Subcutaneous abdominal adipose tissue (tissue), 5 donors: ENCODE data around the gene ARHGAP24.
A peak's percentile ranks its signal among the peaks of the same experiment; 100 is the strongest.

Experiments used
- H3K27ac ChIP-seq: one replicate; pipeline ENCODE4 v1.7.0; 2013; ENCODE audit warnings: low read depth, mild to moderate bottlenecking, inconsistent platforms, low read length, moderate library complexity
- H3K27me3 ChIP-seq, 5 donors: one replicate each; pipeline ENCODE4 v1.7.0; 2013; ENCODE audit warnings: low read length in 5 of 5, inconsistent platforms in 1 of 5; ENCODE audit not compliant: control insufficient read depth in 5 of 5, insufficient read depth in 4 of 5
- H3K36me3 ChIP-seq, 5 donors: one replicate each; pipeline ENCODE4 v1.7.0; 2013; ENCODE audit warnings: low read length in 5 of 5; ENCODE audit not compliant: control insufficient read depth in 5 of 5, insufficient read depth in 5 of 5
- H3K4me1 ChIP-seq, 5 donors: one replicate each; pipeline ENCODE4 v1.7.0; 2013; ENCODE audit warnings: low read length in 5 of 5, mild to moderate bottlenecking in 3 of 5, moderate library complexity in 1 of 5; ENCODE audit not compliant: control insufficient read depth in 5 of 5, insufficient read depth in 5 of 5
- H3K4me3 ChIP-seq, 5 donors: one replicate each; pipeline ENCODE4 v1.7.0; 2013; ENCODE audit warnings: low read length in 5 of 5, low read depth in 1 of 5
- H3K9ac ChIP-seq, 5 donors: one replicate each; pipeline ENCODE4 v1.7.0; 2013; ENCODE audit warnings: low read length in 5 of 5, mild to moderate bottlenecking in 4 of 5, moderate library complexity in 3 of 5
- H3K9me3 ChIP-seq, 5 donors: one replicate each; pipeline ENCODE4 v1.7.0; 2013; ENCODE audit warnings: low read length in 5 of 5; ENCODE audit not compliant: control insufficient read depth in 5 of 5
- donor health status: healthy.
- donor health status: healthy.
- donor health status: healthy.
- donor health status: healthy.
- donor health status: healthy.

The ARHGAP24 gene

DNA sequence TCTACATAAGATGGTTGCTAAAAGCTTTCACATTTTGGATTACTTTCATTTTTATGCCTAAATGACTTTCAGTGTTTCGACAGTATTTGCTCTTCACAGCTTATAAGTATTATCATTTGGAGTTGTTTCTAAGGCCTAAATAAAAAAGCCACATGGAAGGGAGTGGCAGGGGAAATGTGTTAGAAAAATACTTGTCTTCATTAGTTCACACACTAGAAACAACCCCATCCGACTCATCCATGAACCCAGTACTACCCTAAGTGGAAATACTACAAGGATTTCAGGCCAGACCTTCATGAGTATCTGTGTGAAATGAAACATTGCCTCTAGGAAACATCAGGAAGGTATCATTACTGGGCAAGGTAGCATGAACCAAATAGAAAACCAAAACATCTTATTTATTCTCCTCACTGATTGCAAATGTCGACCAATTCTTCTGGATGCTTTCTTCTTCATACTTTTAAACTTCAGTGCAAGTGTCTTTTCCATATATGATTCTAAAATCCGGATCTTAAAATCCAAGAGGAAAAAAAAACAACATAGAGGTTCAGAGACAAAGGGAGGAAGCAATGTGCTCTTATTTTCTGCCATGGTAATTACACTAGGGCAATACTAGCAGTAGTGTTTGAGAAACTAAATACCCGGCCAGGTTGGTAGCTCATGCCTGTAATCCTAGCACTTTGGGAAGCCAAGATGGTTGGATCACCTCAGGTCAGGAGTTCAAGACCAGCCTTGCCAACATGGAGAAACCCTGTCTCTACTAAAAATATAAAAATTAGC is 349.4 kb downstream of the ARHGAP24 start:
- no peaks in the 10 kb centered on the region for H3K27me3 ChIP-seq
- peaks cover 3 to 39% (median 31%) of the 10 kb centered on the region in 5 donors for H3K4me1 ChIP-seq
- H3K27ac ChIP-seq: no peak overlapping the region
- peaks cover 0 to 6% (median 0%) of the 10 kb centered on the region in 5 donors for H3K36me3 ChIP-seq
- H3K9ac ChIP-seq: no peak overlapping the region
- H3K9me3 ChIP-seq: peaks cover 0 to 3% (median 0%) of the 10 kb centered on the region in 5 donors
- peak overlapping the region in 1 of 5 donors; percentile 28 for H3K4me3 ChIP-seq

DNA sequence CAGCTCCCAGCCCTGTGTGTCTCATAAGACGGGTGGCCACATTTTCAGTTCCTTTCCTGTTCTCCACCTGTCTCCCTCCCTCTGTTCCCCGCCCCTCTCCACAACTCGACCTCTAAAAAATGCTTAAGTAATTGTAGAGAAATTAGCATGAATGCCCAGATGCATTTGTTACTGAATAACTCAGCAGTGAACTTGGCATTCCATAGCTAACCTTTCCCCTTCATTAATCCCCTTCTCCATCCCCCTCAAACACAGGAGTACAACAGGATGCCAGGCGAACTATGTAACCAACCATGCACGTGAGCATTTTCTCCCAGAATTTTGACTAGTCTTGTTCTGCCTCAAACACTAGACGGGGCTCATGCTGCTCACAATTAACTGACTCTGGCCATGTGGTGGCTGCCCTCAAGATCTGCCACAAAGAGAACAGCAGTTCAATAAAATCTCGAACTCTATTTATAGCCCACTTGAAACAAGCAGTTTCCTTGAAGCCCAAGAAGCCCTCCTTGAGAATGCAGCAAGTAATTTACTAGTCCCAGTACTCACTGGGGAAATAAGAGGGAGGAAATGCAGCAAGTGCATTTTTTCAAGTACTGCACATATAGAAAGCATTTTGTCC is 351.2 kb downstream of the ARHGAP24 start:
- Histone ChIP-seq H3K36me3 (peaks cover 0 to 2% (median 0%) of the 10 kb centered on the region in 5 donors), H3K9me3 (no peaks in the 10 kb centered on the region), H3K27me3 (no peaks in the 10 kb centered on the region), H3K27ac (no peak overlapping the region), H3K4me1 (peaks cover 3 to 39% (median 31%) of the 10 kb centered on the region in 5 donors), H3K4me3 (peak overlapping the region in 2 of 5 donors; percentile 7 to 40), H3K9ac (peak overlapping the region in 2 of 5 donors; percentile 36 to 52)

DNA sequence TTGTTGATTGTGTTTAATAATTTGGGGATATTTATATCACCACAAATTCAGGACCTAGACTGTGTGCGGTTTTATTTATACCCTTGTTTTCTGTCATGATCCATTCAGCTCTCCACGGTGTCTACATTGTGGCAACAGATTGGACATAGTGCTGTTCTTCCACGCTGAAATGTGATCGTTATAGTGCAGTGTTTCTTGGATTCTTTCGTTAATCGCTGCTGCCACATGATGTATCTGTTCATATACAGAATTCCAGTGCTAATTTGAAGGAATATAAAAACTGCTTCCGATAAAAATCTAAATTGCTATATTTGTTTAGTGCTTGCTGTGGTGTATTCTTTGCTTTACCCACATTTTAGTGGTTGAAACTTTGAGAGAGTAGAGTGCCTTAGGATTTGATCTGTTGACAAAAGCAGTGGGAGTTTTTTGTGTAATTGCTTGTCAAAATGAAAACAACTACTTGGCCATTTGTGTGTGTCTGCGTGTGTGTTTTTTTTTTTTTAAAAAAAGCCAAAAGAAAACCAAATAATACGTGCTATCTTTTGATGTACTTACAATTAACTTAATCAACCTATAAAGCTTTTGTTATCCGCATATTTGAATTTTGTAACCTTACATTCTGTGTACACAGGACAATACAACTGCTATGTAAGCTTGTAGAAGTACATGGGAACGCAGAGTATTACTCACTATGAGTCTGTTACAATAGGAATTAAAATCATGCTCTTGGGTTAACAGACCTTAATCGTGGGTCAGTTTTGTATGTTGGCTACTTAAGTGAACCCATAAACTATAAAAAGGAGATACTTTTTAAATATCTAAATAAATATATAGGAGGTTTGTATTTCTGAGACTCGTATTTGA is 353.3 kb downstream of the ARHGAP24 start:
- Histone ChIP-seq H3K9ac (peak overlapping the region in 2 of 5 donors; percentile 42 to 45), H3K27me3 (no peaks in the 10 kb centered on the region), H3K27ac (peak overlapping the region; percentile 4), H3K36me3 (no peaks in the 10 kb centered on the region), H3K4me3 (peak overlapping the region; percentile 49 to 79 (median 61)), H3K4me1 (peaks cover 3 to 38% (median 30%) of the 10 kb centered on the region in 5 donors), H3K9me3 (no peaks in the 10 kb centered on the region)

DNA sequence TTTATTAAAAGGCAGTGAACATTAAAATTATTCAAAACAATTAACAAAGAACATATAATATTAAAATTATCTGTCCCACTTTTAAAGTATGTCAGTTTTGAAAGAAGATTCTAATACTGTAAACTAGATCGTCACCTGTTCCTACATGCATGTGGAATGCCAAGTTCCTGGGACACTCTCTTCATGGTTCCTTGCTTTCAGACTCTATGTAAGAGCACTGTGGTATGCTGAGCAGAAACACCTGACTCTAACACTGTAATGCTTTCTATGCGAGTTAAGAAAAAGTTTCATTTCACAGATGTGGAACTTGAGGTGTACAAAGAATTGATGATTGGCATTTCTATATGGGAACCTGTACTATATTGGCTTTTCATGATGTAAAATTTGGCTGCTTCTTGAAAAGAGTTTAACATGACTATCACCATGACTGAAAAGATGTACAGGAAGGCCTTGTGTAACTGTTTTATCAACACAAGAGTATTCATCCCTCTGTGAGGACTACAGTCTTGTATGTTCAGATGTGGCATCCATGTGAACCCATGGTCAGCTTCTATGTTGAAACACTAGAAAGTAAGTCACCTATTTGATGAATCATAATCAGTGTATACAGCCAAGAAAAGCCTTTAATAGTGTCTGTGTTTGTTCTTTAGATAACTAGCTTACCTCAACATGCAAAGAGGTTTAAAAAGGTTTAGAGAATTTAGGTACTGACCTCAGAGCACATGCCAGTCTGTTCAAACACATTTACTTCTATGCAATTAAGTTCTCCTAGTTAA is 354.5 kb downstream of the ARHGAP24 start:
- no peak overlapping the region for H3K27ac ChIP-seq
- H3K4me1 ChIP-seq: peaks cover 3 to 40% (median 29%) of the 10 kb centered on the region in 5 donors

DNA sequence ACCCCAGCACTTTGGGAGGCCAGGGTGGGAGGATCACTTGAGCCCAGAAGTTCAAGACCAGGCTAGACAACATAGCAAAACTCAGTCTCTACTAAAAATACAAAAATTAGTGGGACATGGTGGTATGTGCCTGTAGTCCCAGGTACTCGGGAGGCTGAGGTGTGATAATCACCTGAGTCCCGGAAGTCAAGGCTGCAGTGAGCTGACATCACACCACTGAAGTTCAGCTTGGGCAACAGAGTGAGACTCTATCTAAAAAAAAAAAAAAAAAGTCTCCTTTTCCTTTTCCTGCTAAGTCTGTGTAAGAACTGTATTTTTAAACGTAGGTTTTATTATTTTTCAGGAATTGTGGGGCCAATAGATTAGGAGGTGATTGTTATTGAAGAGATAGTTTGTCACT is 356.7 kb downstream of the ARHGAP24 start:
- Histone ChIP-seq H3K36me3 (no peaks in the 10 kb centered on the region), H3K9ac (no peak overlapping the region), H3K27ac (no peak overlapping the region), H3K27me3 (no peaks in the 10 kb centered on the region), H3K9me3 (no peaks in the 10 kb centered on the region), H3K4me3 (no peak overlapping the region), H3K4me1 (peaks cover under 1 to 32% (median 23%) of the 10 kb centered on the region in 5 donors)

More for the DNA sequence above, 354.5 kb downstream of the ARHGAP24 start:
- Histone ChIP-seq H3K27me3 (no peaks in the 10 kb centered on the region), H3K9me3 (no peaks in the 10 kb centered on the region), H3K9ac (no peak overlapping the region), H3K4me3 (no peak overlapping the region), H3K36me3 (no peaks in the 10 kb centered on the region)

DNA sequence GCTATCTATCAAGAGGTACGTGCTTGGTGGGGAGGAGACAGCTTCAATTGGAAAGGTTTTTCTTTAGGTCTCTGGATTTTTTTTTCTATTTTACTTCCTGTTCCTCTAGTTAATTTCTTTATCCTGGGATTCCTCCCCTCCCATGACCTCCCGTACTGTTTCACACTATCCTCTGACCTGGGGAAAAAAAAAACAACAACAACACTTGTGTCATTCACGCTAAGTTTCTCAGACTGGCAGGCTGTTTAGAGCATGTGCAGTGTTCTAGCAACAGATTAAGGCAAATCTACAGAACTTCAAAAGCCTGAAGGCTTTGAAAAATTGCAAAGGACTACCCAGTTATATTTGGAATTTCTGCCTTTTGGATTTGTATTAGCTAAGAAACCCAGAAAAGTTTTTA is 358.4 kb downstream of the ARHGAP24 start:
- Histone ChIP-seq H3K9me3 (no peaks in the 10 kb centered on the region), H3K27ac (peak overlapping the region; percentile 1), H3K9ac (no peak overlapping the region), H3K36me3 (no peaks in the 10 kb centered on the region), H3K4me1 (peaks cover 0 to 24% (median 19%) of the 10 kb centered on the region in 5 donors), H3K27me3 (no peaks in the 10 kb centered on the region), H3K4me3 (no peak overlapping the region)

DNA sequence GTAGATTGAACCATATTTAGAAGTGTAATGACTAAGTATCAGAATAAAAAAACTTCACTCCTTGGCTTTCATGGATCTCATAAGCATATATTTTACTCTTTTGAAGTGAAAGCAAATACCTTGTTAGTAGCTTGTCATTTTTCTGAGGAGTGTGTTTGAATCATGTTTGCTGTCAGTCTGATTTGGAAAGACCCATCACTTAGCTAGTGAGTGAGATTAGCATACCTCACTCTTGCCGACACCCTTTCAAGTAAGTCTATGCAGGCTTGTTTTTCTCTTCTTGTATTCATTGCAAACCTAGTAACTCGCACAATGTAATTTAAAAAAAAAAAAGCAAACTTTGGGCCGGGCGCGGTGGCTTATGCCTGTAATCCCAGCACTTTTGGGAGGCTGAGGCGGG is 360.0 kb downstream of the ARHGAP24 start:
- Histone ChIP-seq H3K36me3 (no peaks in the 10 kb centered on the region), H3K4me1 (peaks cover 0 to 26% (median 18%) of the 10 kb centered on the region in 5 donors), H3K9ac (no peak overlapping the region), H3K9me3 (no peaks in the 10 kb centered on the region), H3K4me3 (no peak overlapping the region), H3K27ac (no peak overlapping the region), H3K27me3 (no peaks in the 10 kb centered on the region)

DNA sequence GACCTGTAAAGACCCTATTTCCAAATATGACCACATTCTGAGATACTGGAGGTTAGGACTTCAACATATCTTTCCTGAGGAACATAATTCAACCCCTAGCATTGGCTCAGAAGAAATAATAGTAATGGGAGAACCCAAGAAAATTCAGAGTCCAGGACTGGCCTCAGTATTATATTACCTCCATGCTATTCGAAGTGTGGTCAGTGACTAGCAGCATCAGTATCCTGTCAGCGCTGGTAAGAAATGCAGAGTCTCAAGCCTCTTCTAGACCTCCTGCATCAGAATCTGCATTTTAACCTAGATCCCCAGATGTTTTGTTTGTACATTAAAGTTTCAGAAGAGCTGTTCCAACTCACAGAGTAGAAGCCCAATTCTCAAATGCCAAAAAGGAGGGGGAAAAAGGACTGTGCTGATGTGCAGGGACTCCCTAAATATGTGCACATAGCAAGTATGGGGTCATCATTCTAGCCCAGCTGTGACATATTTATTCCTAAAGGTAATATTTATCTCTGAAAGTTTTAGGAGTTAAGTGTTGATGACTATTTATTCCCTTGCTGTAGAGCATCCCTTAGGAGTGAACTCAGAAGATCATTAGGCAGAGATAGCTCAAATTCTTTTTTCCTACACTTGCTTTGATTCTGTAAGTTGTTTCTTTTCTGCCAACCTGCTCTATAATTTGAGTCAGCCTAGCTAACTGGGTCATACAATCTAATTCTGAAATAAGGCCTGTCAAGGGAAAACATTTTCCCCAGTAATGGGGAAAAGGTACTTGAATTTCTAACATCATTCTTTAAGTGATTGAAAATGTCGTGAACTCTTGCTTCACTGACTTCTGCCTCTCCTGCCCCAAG is 361.9 kb downstream of the ARHGAP24 start:
- peak overlapping the region in 1 of 5 donors; percentile 29 for H3K4me3 ChIP-seq
- H3K27ac ChIP-seq: peak overlapping the region; percentile 73
- H3K9me3 ChIP-seq: no peaks in the 10 kb centered on the region

DNA sequence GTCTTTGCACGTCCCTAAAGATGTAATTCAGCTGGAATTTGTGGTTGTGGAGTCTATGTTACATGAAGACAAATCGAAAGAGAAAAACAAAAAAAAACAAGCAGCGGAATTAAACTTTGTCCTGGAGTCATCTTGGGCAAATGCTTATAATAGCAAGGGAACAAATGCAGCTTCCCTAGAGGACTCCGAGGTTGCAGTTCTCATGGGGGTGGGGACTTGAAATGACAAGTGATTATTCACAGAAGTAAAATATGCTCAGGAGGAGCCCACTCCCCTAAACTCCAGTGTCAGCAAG is 362.4 kb downstream of the ARHGAP24 start:
- Histone ChIP-seq H3K36me3 (no peaks in the 10 kb centered on the region), H3K4me3 (peak overlapping the region in 3 of 5 donors; percentile 3 to 29 (median 6)), H3K4me1 (peaks cover 0 to 29% (median 24%) of the 10 kb centered on the region in 5 donors), H3K9me3 (no peaks in the 10 kb centered on the region), H3K9ac (peak overlapping the region in 2 of 5 donors; percentile 22 to 28), H3K27me3 (no peaks in the 10 kb centered on the region), H3K27ac (peak overlapping the region; percentile 73)

More for the DNA sequence above, 361.9 kb downstream of the ARHGAP24 start:
- no peaks in the 10 kb centered on the region for H3K27me3 ChIP-seq
- H3K36me3 ChIP-seq: no peaks in the 10 kb centered on the region
- peak overlapping the region in 1 of 5 donors; percentile 28 for H3K9ac ChIP-seq
- H3K4me1 ChIP-seq: peaks cover 0 to 28% (median 22%) of the 10 kb centered on the region in 5 donors
